Neural cell (in vitro differentiated cells): ENCODE measurements around the gene ADPRHL1. TPM values are rescaled to one million over a fixed set of nuclear protein-coding genes. Genes with fewer than 3 reads are reported as not detected.

Experiments used
- H2AFZ ChIP-seq: fragments of 200-600, 300-800 bp; sonication (generic), shearing (Covaris generic); 2 replicates; pipeline ENCODE4 v1.6.0; 2014; ENCODE audit warnings: low read depth, mild to moderate bottlenecking, antibody characterized with exemption, low read length, moderate library complexity
- H3F3A ChIP-seq: fragments of 200-600 bp; shearing (Covaris generic); 2 replicates; pipeline ENCODE4 v1.6.1; 2016; ENCODE audit warnings: mild to moderate bottlenecking, moderate library complexity, mixed read lengths, antibody characterized with exemption, low read length; ENCODE audit not compliant: insufficient read depth, poor library complexity, severe bottlenecking
- H3K27ac ChIP-seq: fragments of 200-600, 300-800 bp; sonication (generic), shearing (Covaris generic); 2 replicates; pipeline ENCODE4 v1.5.1; 2014; ENCODE audit warnings: mild to moderate bottlenecking, low read length, moderate library complexity
- H3K27me3 ChIP-seq: fragments of 300-800, 200-600 bp; sonication (generic), shearing (Covaris generic); 2 replicates; pipeline ENCODE4 v1.6.0; 2014; ENCODE audit warnings: mild to moderate bottlenecking, low read depth, low read length, moderate library complexity; ENCODE audit not compliant: insufficient read depth
- H3K36me3 ChIP-seq: fragments of 300-800, 200-600 bp; sonication (generic), shearing (Covaris generic); 2 replicates; pipeline ENCODE4 v1.5.1; 2014; ENCODE audit warnings: mild to moderate bottlenecking, antibody characterized with exemption, low read length, moderate library complexity; ENCODE audit not compliant: insufficient read depth
- H3K4me2 ChIP-seq: fragments of 300-800, 200-600 bp; sonication (generic), shearing (Covaris generic); 2 replicates; pipeline ENCODE4 v1.6.0; 2014; ENCODE audit warnings: mild to moderate bottlenecking, low read length
- H3K4me3 ChIP-seq: fragments of 300-800, 200-600 bp; sonication (generic), shearing (Covaris generic); 2 replicates; pipeline ENCODE4 v1.5.1; 2014; ENCODE audit warnings: mild to moderate bottlenecking, low read length, moderate library complexity
- H3K79me2 ChIP-seq: fragments of 200-600 bp; shearing (Covaris generic); replicated peaks from 2 replicates; pipeline ENCODE4 v1.6.0; 2014; ENCODE audit warnings: mild to moderate bottlenecking, low read length, moderate library complexity; ENCODE audit not compliant: insufficient read depth
- H3K9ac ChIP-seq: fragments of 300-800, 200-600 bp; sonication (generic), shearing (Covaris generic); 2 replicates; pipeline ENCODE4 v1.6.1; 2016; ENCODE audit warnings: mild to moderate bottlenecking, low read length, mixed read lengths
- H3K9me2 ChIP-seq: fragments of 200-600 bp; shearing (Covaris generic); 2 replicates; pipeline ENCODE4 v1.6.1; 2016; ENCODE audit warnings: mild to moderate bottlenecking, low read length, mixed read lengths; ENCODE audit not compliant: insufficient read depth
- H3K9me3 ChIP-seq: fragments of 200-600, 300-800 bp; sonication (generic), shearing (Covaris generic); 2 replicates; pipeline ENCODE4 v1.6.1; 2016; ENCODE audit warnings: mild to moderate bottlenecking, mixed run types, low read length, moderate library complexity, mixed read lengths
- H4K20me1 ChIP-seq: fragments of 200-600 bp; shearing (Covaris generic); 2 replicates; pipeline ENCODE4 v1.6.1; 2016; ENCODE audit warnings: mild to moderate bottlenecking, mixed run types; ENCODE audit not compliant: insufficient read depth
- EP300 ChIP-seq: fragments of 450-650 bp; conservative IDR thresholded peaks from 2 replicates; pipeline ENCODE4 v1.6.1; 2014; ENCODE audit warnings: antibody characterized with exemption, mild to moderate bottlenecking, moderate library complexity; ENCODE audit not compliant: poor library complexity, severe bottlenecking
- EZH2 ChIP-seq: fragments of 200-600, 300-800 bp; shearing (Covaris generic), sonication (generic); IDR thresholded peaks from 2 replicates; pipeline ENCODE4 v1.6.1; 2014; ENCODE audit warnings: antibody characterized with exemption, low read length, borderline replicate concordance, mild to moderate bottlenecking; ENCODE audit not compliant: insufficient read depth, poor library complexity, severe bottlenecking
- MXI1 ChIP-seq: fragments of 450-650 bp; conservative IDR thresholded peaks from 2 replicates; pipeline ENCODE4 v1.6.1; 2014; ENCODE audit warnings: antibody characterized with exemption, mild to moderate bottlenecking; ENCODE audit not compliant: poor library complexity, severe bottlenecking
- POLR2AphosphoS5 ChIP-seq: IDR thresholded peaks from 2 replicates; pipeline ENCODE4 v1.6.1; 2012
- RAD21 ChIP-seq: fragments of 450-650 bp; conservative IDR thresholded peaks from 2 replicates; pipeline ENCODE4 v1.6.1; 2014; ENCODE audit warnings: antibody characterized with exemption, mild to moderate bottlenecking, moderate library complexity
- SMC3 ChIP-seq: fragments of 450-650 bp; conservative IDR thresholded peaks from 2 replicates; pipeline ENCODE4 v1.6.1; 2014; ENCODE audit warnings: antibody characterized with exemption, mild to moderate bottlenecking, moderate library complexity; ENCODE audit not compliant: poor library complexity
- TAF1 ChIP-seq: IDR thresholded peaks from 2 replicates; pipeline ENCODE4 v1.6.1; 2012; ENCODE audit warnings: low read depth
- polyA plus RNA-seq: library from polyadenylated mRNA; depleted of rRNA; stranded (reverse); fragments of >200 nt; gene quantifications from 2 replicates; pipeline ENCODE4 v1.2.3, GENCODE V29; 2014
- TF ChIP-seq, protein P1 (sequence below): IDR thresholded peaks from 2 replicates; pipeline ENCODE4 v1.6.1; 2012; ENCODE audit warnings: borderline replicate concordance
- TF ChIP-seq, protein P2 (sequence below): fragments of 450-650 bp; IDR thresholded peaks from 2 replicates; pipeline ENCODE4 v1.5.1; 2014; ENCODE audit warnings: antibody characterized with exemption, mild to moderate bottlenecking, moderate library complexity; ENCODE audit not compliant: poor library complexity, severe bottlenecking

Gene ADPRHL1
- polyA plus RNA-seq, 1 donor from 2014 or later: 1.1 TPM

DNA sequence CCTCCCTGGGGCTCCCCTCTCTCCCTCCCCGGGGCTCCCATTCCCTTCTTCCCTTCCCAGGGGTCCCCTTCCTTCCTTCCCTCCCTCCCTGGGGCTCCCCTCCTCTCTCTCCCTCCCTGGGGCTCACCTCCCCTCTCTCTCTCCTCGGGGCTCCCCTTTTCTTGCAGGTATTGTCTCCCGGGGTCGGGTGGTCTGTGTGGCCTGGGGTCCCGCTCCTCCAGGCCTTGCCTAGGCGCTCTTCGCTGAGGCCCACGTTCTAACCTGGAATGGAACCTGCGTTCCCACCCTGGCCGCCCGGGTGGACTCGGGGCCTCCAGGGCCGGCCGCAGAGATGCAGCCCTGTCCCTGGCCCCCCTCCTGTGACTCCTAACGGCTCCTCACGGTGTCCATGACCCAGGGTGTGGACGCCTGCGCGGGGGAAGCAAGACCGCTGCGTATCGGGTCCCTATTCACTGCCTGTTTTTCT, 38.2 kb upstream of the ADPRHL1 start:
- H3F3A ChIP-seq: peaks cover 8% of the 10 kb centered on the region
- no peaks in the 10 kb centered on the region for H3K9me3 ChIP-seq
- H3K27me3 ChIP-seq: no peaks in the 10 kb centered on the region
- peak overlapping the region; percentile 82 for H3K27ac ChIP-seq
- H3K9ac ChIP-seq: peak overlapping the region; percentile 88
- H3K36me3 ChIP-seq: no peaks in the 10 kb centered on the region
- no peaks in the 10 kb centered on the region for H4K20me1 ChIP-seq
- H3K4me3 ChIP-seq: peak overlapping the region; percentile 90
- peak overlapping the region; percentile 70 for H3K4me2 ChIP-seq
- H2AFZ ChIP-seq: peak overlapping the region; percentile 18
- TF ChIP-seq, protein P1, sequence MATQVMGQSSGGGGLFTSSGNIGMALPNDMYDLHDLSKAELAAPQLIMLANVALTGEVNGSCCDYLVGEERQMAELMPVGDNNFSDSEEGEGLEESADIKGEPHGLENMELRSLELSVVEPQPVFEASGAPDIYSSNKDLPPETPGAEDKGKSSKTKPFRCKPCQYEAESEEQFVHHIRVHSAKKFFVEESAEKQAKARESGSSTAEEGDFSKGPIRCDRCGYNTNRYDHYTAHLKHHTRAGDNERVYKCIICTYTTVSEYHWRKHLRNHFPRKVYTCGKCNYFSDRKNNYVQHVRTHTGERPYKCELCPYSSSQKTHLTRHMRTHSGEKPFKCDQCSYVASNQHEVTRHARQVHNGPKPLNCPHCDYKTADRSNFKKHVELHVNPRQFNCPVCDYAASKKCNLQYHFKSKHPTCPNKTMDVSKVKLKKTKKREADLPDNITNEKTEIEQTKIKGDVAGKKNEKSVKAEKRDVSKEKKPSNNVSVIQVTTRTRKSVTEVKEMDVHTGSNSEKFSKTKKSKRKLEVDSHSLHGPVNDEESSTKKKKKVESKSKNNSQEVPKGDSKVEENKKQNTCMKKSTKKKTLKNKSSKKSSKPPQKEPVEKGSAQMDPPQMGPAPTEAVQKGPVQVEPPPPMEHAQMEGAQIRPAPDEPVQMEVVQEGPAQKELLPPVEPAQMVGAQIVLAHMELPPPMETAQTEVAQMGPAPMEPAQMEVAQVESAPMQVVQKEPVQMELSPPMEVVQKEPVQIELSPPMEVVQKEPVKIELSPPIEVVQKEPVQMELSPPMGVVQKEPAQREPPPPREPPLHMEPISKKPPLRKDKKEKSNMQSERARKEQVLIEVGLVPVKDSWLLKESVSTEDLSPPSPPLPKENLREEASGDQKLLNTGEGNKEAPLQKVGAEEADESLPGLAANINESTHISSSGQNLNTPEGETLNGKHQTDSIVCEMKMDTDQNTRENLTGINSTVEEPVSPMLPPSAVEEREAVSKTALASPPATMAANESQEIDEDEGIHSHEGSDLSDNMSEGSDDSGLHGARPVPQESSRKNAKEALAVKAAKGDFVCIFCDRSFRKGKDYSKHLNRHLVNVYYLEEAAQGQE: peak; percentile 39
- TF ChIP-seq SMC3 (no peak), TAF1 (no peak)
- no peaks in the 10 kb centered on the region for H3K9me2 ChIP-seq
- H3K79me2 ChIP-seq: peaks cover 54% of the 10 kb centered on the region

DNA sequence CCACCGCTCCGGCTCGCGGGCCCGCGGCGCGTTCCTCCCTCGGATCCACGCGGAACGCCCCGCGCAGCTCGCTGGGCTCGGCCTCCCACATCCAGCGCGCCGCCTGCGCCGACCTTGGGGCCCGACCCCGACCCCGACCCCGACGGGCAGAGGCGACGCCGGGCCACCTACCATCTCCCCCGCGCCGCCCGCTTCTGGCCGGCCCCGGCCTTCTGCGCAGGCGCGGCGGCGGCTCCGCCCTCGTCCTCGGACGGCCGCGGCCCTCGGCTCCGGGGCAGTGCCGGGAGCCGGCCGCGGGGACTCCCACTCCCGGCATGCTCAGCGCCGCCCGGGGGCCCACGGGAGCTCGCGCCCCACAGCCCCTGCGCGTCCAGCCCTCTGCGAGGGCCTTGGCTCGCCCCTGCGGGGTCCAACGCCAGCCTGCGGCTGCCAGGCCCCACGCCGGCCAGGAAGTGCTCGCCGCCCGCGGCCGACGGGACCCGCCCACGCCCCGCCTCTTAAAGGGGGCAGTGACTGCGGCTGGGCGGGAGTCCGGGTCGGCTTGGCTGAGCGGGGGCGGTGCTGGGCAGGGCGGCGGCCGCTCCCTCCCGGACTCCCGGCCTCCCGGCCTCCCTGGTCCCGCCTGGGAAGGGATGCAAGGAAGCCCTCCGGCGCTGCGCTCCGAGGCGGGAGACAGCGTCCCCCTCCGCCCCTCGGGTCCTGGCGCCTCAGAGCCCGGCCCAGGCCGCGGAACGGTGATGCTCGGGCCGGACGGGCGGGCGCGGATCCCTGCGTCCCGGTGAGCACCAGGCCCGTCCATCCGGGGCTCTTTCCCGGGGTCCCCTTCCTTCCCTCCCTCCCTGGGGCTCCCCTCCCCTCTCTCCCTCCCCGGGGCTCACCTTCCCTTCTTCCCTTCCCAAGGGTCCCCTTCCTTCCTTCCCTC, 37.5 kb upstream of the ADPRHL1 start, which contains the start of gene DCUN1D2:
Gene DCUN1D2, minus strand, starts transcription at position 216 of the 922 bp plus-strand sequence. Its CDS starts 42 bp downstream, at position 174.
- H3K9me3 ChIP-seq: no peaks in the 10 kb centered on the region
- no peak for TF ChIP-seq EZH2
- no peak for TF ChIP-seq TAF1
- no peak for TF ChIP-seq RAD21
- TF ChIP-seq, protein P1: no peak
- peak; percentile 59 for TF ChIP-seq MXI1
- TF ChIP-seq, protein P2, sequence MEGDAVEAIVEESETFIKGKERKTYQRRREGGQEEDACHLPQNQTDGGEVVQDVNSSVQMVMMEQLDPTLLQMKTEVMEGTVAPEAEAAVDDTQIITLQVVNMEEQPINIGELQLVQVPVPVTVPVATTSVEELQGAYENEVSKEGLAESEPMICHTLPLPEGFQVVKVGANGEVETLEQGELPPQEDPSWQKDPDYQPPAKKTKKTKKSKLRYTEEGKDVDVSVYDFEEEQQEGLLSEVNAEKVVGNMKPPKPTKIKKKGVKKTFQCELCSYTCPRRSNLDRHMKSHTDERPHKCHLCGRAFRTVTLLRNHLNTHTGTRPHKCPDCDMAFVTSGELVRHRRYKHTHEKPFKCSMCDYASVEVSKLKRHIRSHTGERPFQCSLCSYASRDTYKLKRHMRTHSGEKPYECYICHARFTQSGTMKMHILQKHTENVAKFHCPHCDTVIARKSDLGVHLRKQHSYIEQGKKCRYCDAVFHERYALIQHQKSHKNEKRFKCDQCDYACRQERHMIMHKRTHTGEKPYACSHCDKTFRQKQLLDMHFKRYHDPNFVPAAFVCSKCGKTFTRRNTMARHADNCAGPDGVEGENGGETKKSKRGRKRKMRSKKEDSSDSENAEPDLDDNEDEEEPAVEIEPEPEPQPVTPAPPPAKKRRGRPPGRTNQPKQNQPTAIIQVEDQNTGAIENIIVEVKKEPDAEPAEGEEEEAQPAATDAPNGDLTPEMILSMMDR: no peak
- TF ChIP-seq EP300: peak; percentile 55
- peak; percentile 61 for TF ChIP-seq POLR2AphosphoS5
- TF ChIP-seq SMC3: no peak
- peak within 1 kb of the TSS; percentile 74 for H3K4me2 ChIP-seq
- peak within 1 kb of the TSS; percentile 82 for H3K27ac ChIP-seq
- peak within 1 kb of the TSS; percentile 88 for H3K9ac ChIP-seq
- peak within 1 kb of the TSS; percentile 90 for H3K4me3 ChIP-seq
- H3K79me2 ChIP-seq: peaks cover 61% of the 10 kb centered on the region
- H3K27me3 ChIP-seq: no peaks in the 10 kb centered on the region
- no peaks in the 10 kb centered on the region for H4K20me1 ChIP-seq
- H2AFZ ChIP-seq: peak within 1 kb of the TSS; percentile 69
- H3K9me2 ChIP-seq: no peaks in the 10 kb centered on the region
- H3F3A ChIP-seq: peaks cover 8% of the 10 kb centered on the region
- no peaks in the 10 kb centered on the region for H3K36me3 ChIP-seq
